ENCODE measurements around the gene IL23R. TPM values are rescaled to one million over a fixed set of nuclear protein-coding genes. Genes with fewer than 3 reads are reported as not detected.

The IL23R gene
- polyA plus RNA-seq, 1 of the 3 experiments (the other 2 are of a cell fraction) = not detected

- 72% methylated on average over 2 of the region's 2 CpGs for WGBS (ENCODE audit: low lambda C conversion rate)
- Histone ChIP-seq H3K4me3 (ENCODE audit: low read depth in 2 of 2, low read length in 1 of 2) (no peak overlapping the region), H3K9ac (no peak overlapping the region), H3F3A (replicated peaks; ENCODE audit: insufficient read depth) (no peaks in the 10 kb centered on the region), H3K9me2 (no peaks in the 10 kb centered on the region), H4K20me1 (ENCODE audit: insufficient read depth) (no peaks in the 10 kb centered on the region), H3K4me1 (ENCODE audit: control insufficient read depth in 1 of 2, insufficient read depth in 2 of 2, low read depth in 1 of 2, low read length in 1 of 2) (no peaks in the 10 kb centered on the region; a peak in 1 of 4 replicates), H3K36me3 (replicated peaks in 1 of 2; ENCODE audit: control insufficient read depth in 1 of 2, insufficient read depth in 2 of 2, low read length in 1 of 2) (no peaks in the 10 kb centered on the region), H2AFZ (ENCODE audit: low read depth) (no peak overlapping the region), H3K27ac (ENCODE audit: low read depth in 2 of 2, low read length in 1 of 2) (no peak overlapping the region), H3K79me2 (ENCODE audit: insufficient read depth) (no peaks in the 10 kb centered on the region), H3K4me2 (no peak overlapping the region), H3K9me3 (no peaks in the 10 kb centered on the region), H3K27me3 (ENCODE audit: insufficient read depth) (no peaks in the 10 kb centered on the region)
- ChIA-PET CTCF (interaction anchor here (1.6 to 2.3 kb wide), 3 partner anchors 22 to 41 kb away, joined by 4 to 7 read pairs (median 5); no protein-coding TSS in a partner anchor), POLR2A (no interaction called here)
- TF ChIP-seq EP300 (IDR thresholded peaks at IDR 0.05; ENCODE audit: borderline replicate concordance in 1 of 2, low read depth in 1 of 2, low read length in 1 of 2) (no peak), FOXJ3 (CRISPR knock-in tag; IDR thresholded peaks at IDR 0.05) (no peak)
- DNase-seq = no peak
Measured at GRCh38 chr1:67170751-67171573, 4.7 kb downstream of the IL23R start.

- ChIA-PET POLR2A (no interaction called here), CTCF (interaction anchor here (1.6 to 2.3 kb wide), 2 partner anchors 23 to 27 kb away, joined by 5 to 7 read pairs; no protein-coding TSS in a partner anchor)
Measured at GRCh38 chr1:67171574-67171955, 5.3 kb downstream of the IL23R start.

More at GRCh38 chr1:67171574-67171955, 5.3 kb downstream of the IL23R start:
- Histone ChIP-seq H3F3A (replicated peaks; ENCODE audit: insufficient read depth) (no peaks in the 10 kb centered on the region), H3K79me2 (ENCODE audit: insufficient read depth) (no peaks in the 10 kb centered on the region), H3K4me1 (ENCODE audit: control insufficient read depth in 1 of 2, insufficient read depth in 2 of 2, low read depth in 1 of 2, low read length in 1 of 2) (no peaks in the 10 kb centered on the region; a peak in 1 of 4 replicates), H3K27me3 (ENCODE audit: insufficient read depth) (no peaks in the 10 kb centered on the region), H3K9ac (no peak overlapping the region), H3K9me2 (no peaks in the 10 kb centered on the region), H3K4me2 (no peak overlapping the region), H2AFZ (ENCODE audit: low read depth) (no peak overlapping the region), H3K36me3 (replicated peaks in 1 of 2; ENCODE audit: control insufficient read depth in 1 of 2, insufficient read depth in 2 of 2, low read length in 1 of 2) (no peaks in the 10 kb centered on the region), H3K9me3 (no peaks in the 10 kb centered on the region), H4K20me1 (ENCODE audit: insufficient read depth) (no peaks in the 10 kb centered on the region), H3K4me3 (ENCODE audit: low read depth in 2 of 2, low read length in 1 of 2) (no peak overlapping the region), H3K27ac (ENCODE audit: low read depth in 2 of 2, low read length in 1 of 2) (no peak overlapping the region)
- no peak for DNase-seq
- TF ChIP-seq GATA2 (CRISPR knock-in tag; IDR thresholded peaks at IDR 0.05) = no peak
- no peak for TF ChIP-seq CHD2 (IDR thresholded peaks at IDR 0.05; ENCODE audit: low read length, partially characterized antibody)
- TF ChIP-seq RAD21 (IDR thresholded peaks at IDR 0.05; ENCODE audit: low read length) = no peak
- TF ChIP-seq RCOR1 (IDR thresholded peaks at IDR 0.05; ENCODE audit: low read length) = no peak
- TF ChIP-seq, protein P1, sequence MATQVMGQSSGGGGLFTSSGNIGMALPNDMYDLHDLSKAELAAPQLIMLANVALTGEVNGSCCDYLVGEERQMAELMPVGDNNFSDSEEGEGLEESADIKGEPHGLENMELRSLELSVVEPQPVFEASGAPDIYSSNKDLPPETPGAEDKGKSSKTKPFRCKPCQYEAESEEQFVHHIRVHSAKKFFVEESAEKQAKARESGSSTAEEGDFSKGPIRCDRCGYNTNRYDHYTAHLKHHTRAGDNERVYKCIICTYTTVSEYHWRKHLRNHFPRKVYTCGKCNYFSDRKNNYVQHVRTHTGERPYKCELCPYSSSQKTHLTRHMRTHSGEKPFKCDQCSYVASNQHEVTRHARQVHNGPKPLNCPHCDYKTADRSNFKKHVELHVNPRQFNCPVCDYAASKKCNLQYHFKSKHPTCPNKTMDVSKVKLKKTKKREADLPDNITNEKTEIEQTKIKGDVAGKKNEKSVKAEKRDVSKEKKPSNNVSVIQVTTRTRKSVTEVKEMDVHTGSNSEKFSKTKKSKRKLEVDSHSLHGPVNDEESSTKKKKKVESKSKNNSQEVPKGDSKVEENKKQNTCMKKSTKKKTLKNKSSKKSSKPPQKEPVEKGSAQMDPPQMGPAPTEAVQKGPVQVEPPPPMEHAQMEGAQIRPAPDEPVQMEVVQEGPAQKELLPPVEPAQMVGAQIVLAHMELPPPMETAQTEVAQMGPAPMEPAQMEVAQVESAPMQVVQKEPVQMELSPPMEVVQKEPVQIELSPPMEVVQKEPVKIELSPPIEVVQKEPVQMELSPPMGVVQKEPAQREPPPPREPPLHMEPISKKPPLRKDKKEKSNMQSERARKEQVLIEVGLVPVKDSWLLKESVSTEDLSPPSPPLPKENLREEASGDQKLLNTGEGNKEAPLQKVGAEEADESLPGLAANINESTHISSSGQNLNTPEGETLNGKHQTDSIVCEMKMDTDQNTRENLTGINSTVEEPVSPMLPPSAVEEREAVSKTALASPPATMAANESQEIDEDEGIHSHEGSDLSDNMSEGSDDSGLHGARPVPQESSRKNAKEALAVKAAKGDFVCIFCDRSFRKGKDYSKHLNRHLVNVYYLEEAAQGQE (IDR thresholded peaks at IDR 0.05; ENCODE audit: low read depth, low read length) = no peak
- TF ChIP-seq FOXM1 (IDR thresholded peaks at IDR 0.05; ENCODE audit: low read depth) = no peak
- WGBS (ENCODE audit: low lambda C conversion rate) = 69% methylated on average over 2 of the region's 2 CpGs

Data from SK-N-SH (cell line).